ENCODE results near the gene PIAS4.

PIAS4 gene

GRCh38 chr19:3976495-3977241 is 30.9 kb upstream of the PIAS4 start:
- H3K27ac ChIP-seq: no peak overlapping the region
- no peak for DNase-seq (ENCODE audit: low read depth, low spot score)

- no peak overlapping the region for H3K27ac ChIP-seq
- DNase-seq (ENCODE audit: low read depth, low spot score): no peak
Observed at GRCh38 chr19:3977242-3978143, 30.0 kb upstream of the PIAS4 start.

GRCh38 chr19:3978145-3978544 is 29.4 kb upstream of the PIAS4 start:
- H3K27ac ChIP-seq: peak overlapping the region; percentile 11
- no peak for DNase-seq (ENCODE audit: low read depth, low spot score)

GRCh38 chr19:3979289-3979673 is 28.3 kb upstream of the PIAS4 start:
- no peak for DNase-seq (ENCODE audit: low read depth, low spot score)
- H3K27ac ChIP-seq: peak overlapping the region; percentile 11

- no peak for DNase-seq (ENCODE audit: low read depth, low spot score)
- no peak overlapping the region for H3K27ac ChIP-seq
Observed at GRCh38 chr19:3979674-3980352, 27.7 kb upstream of the PIAS4 start.

- DNase-seq (ENCODE audit: low read depth, low spot score): no peak
- H3K27ac ChIP-seq: peak overlapping the region; percentile 93
Observed at GRCh38 chr19:3980353-3981251, 26.9 kb upstream of the PIAS4 start.

GRCh38 chr19:3981373-3981735 is 26.2 kb upstream of the PIAS4 start:
- H3K27ac ChIP-seq: peak overlapping the region; percentile 93
- no peak for DNase-seq (ENCODE audit: low read depth, low spot score)

- peak overlapping the region; percentile 93 for H3K27ac ChIP-seq
- DNase-seq (ENCODE audit: low read depth, low spot score): no peak
Observed at GRCh38 chr19:3981736-3982681, 25.5 kb upstream of the PIAS4 start.

- no peak for DNase-seq (ENCODE audit: low read depth, low spot score)
- H3K27ac ChIP-seq: peak overlapping the region; percentile 93
Observed at GRCh38 chr19:3982701-3983541, 24.6 kb upstream of the PIAS4 start.

GRCh38 chr19:3983542-3983914 is 24.0 kb upstream of the PIAS4 start:
- peak overlapping the region; percentile 93 for H3K27ac ChIP-seq

GRCh38 chr19:3983936-3984583 is 23.5 kb upstream of the PIAS4 start:
- no peak for DNase-seq (ENCODE audit: low read depth, low spot score)
- peak overlapping the region; percentile 93 for H3K27ac ChIP-seq

More at GRCh38 chr19:3983542-3983914, 24.0 kb upstream of the PIAS4 start:
- DNase-seq (ENCODE audit: low read depth, low spot score): no peak

GRCh38 chr19:3984584-3984907 is 23.0 kb upstream of the PIAS4 start:
- no peak for DNase-seq (ENCODE audit: low read depth, low spot score)
- peak overlapping the region; percentile 93 for H3K27ac ChIP-seq

- H3K27ac ChIP-seq: peak within 1 kb of the TSS; percentile 93
- peak; percentile 45 for DNase-seq (ENCODE audit: low read depth, low spot score)
Observed at GRCh38 chr19:3984908-3985642, 22.5 kb upstream of the PIAS4 start, which contains the start of gene EEF2. Gene EEF2, minus strand, starts transcription at chr19:3985463. Its CDS starts 83 bp downstream, at chr19:3985380.

GRCh38 chr19:3985643-3986259 is 21.8 kb upstream of the PIAS4 start:
- DNase-seq (ENCODE audit: low read depth, low spot score): no peak
- H3K27ac ChIP-seq: peak overlapping the region; percentile 93

- DNase-seq (ENCODE audit: low read depth, low spot score): no peak
Observed at GRCh38 chr19:3986260-3987041, 21.1 kb upstream of the PIAS4 start.

More at GRCh38 chr19:3986260-3987041, 21.1 kb upstream of the PIAS4 start:
- peak overlapping the region; percentile 93 for H3K27ac ChIP-seq

All from epithelial cell of prostate (primary cell).